IMR-90 (cell line): ENCODE measurements around the gene KIF20B. TPM values are rescaled to one million over a fixed set of nuclear protein-coding genes. Genes with fewer than 3 reads are reported as not detected.
A peak's percentile ranks its signal among the peaks of the same experiment; 100 is the strongest.

Experiments used
- ATAC-seq: fragments of 200-7000 bp; cut with Tn5 transposase; 2 replicates; pipeline ENCODE4 v1.9.1; 2020; ENCODE audit warnings: low read depth, mild to moderate bottlenecking, moderate library complexity
- BruUV-seq: library from RNA; stranded (reverse); fragments of 400-500 nt; replicated peaks from 2 replicates; lab custom pipeline; 2021; lab: Mats Ljungman, UMichigan
- CTCF ChIA-PET: fragments of 300-600 bp; formaldehyde crosslinking; extraction: SDS; loops from one replicate; lab custom pipeline; 2021; ENCODE audit warnings: antibody characterized with exemption; lab: Yijun Ruan, JAX
- POLR2A ChIA-PET: fragments of 300-600 bp; sonication (Branson Sonifier 250); formaldehyde crosslinking; loops from one replicate; lab custom pipeline; 2022; ENCODE audit warnings: antibody characterized with exemption; ENCODE audit not compliant: unreplicated experiment; lab: Charles Lee
- DNase-seq: peaks from one replicate; pipeline ENCODE4 v3.0.0; 2013
- H2AFZ ChIP-seq: replicated peaks from 2 replicates; pipeline ENCODE3; 2013; ENCODE audit warnings: low read length, mild to moderate bottlenecking; ENCODE audit not compliant: poor library complexity
- H2AK5ac ChIP-seq: 2 replicates; pipeline ENCODE4 v1.6.1; 2013; ENCODE audit warnings: low read depth, low read length, inconsistent platforms
- H2AK9ac ChIP-seq: replicated peaks from 2 replicates; pipeline ENCODE3; 2013; ENCODE audit warnings: mild to moderate bottlenecking, low read depth, low read length, moderate library complexity; ENCODE audit not compliant: poor library complexity
- H2BK120ac ChIP-seq: 2 replicates; pipeline ENCODE4 v1.6.1; 2013; ENCODE audit warnings: low read depth, low read length, inconsistent platforms
- H2BK15ac ChIP-seq: 3 replicates; pipeline ENCODE4 v1.6.1; 2013; ENCODE audit warnings: low read depth, low read length, inconsistent platforms
- H2BK20ac ChIP-seq: 2 replicates; pipeline ENCODE4 v1.6.1; 2013; ENCODE audit warnings: low read depth, mild to moderate bottlenecking, inconsistent platforms, low read length, moderate library complexity
- H2BK5ac ChIP-seq: 2 replicates; pipeline ENCODE4 v1.6.1; 2013; ENCODE audit warnings: mild to moderate bottlenecking, low read depth, low read length, inconsistent platforms; ENCODE audit not compliant: poor library complexity, severe bottlenecking
- H3K14ac ChIP-seq: replicated peaks from 2 replicates; pipeline ENCODE4 v1.6.1; 2013; ENCODE audit warnings: low read depth, low read length, inconsistent platforms
- H3K18ac ChIP-seq: 2 replicates; pipeline ENCODE4 v1.6.1; 2013; ENCODE audit warnings: low read depth, low read length, control low read depth
- H3K23ac ChIP-seq: 2 replicates; pipeline ENCODE4 v1.6.1; 2013; ENCODE audit warnings: low read depth, low read length, inconsistent platforms
- H3K27ac ChIP-seq: 2 replicates; pipeline ENCODE4 v1.5.1; 2013; ENCODE audit warnings: mild to moderate bottlenecking, control low read depth, low read length; ENCODE audit not compliant: insufficient read depth
- H3K27me3 ChIP-seq: 2 replicates; pipeline ENCODE4 v1.6.1; 2013; ENCODE audit warnings: low read length; ENCODE audit not compliant: control insufficient read depth, insufficient read depth
- H3K36me3 ChIP-seq: 2 replicates; pipeline ENCODE4 v1.6.1; 2013; ENCODE audit warnings: low read length, mixed read lengths; ENCODE audit not compliant: control insufficient read depth, insufficient read depth
- H3K4ac ChIP-seq: 2 replicates; pipeline ENCODE4 v1.6.1; 2013; ENCODE audit warnings: low read depth, low read length, inconsistent platforms
- H3K4me1 ChIP-seq: 2 replicates; pipeline ENCODE4 v1.6.1; 2013; ENCODE audit warnings: low read length, mixed read lengths; ENCODE audit not compliant: control insufficient read depth, insufficient read depth
- H3K4me2 ChIP-seq: 2 replicates; pipeline ENCODE4 v1.6.1; 2013; ENCODE audit warnings: low read depth, mild to moderate bottlenecking, control low read depth, low read length, moderate library complexity
- H3K4me3 ChIP-seq: 2 replicates; pipeline ENCODE4 v1.5.1; 2013; ENCODE audit warnings: low read depth, mild to moderate bottlenecking, control low read depth, low read length, moderate library complexity; ENCODE audit not compliant: insufficient read depth
- H3K56ac ChIP-seq: 2 replicates; pipeline ENCODE4 v1.6.1; 2013; ENCODE audit warnings: low read length, inconsistent platforms; ENCODE audit not compliant: insufficient read depth; ENCODE audit errors: extremely low read depth
- H3K79me1 ChIP-seq, 2 experiments: 2 replicates each; pipeline ENCODE4 v1.6.1; 2013; ENCODE audit warnings: low read length in 2 of 2, inconsistent platforms in 1 of 2, low read depth in 1 of 2
- H3K9ac ChIP-seq: 2 replicates; pipeline ENCODE4 v1.6.1; 2013; ENCODE audit warnings: low read depth, low read length, control low read depth
- H3K9me1 ChIP-seq: 2 replicates; pipeline ENCODE4 v1.6.1; 2013; ENCODE audit warnings: low read length, inconsistent platforms; ENCODE audit not compliant: insufficient read depth
- H3K9me3 ChIP-seq: 2 replicates; pipeline ENCODE4 v1.6.1; 2013; ENCODE audit warnings: low read length; ENCODE audit not compliant: control insufficient read depth, insufficient read depth
- H4K20me1 ChIP-seq: 2 replicates; pipeline ENCODE4 v1.6.1; 2013; ENCODE audit warnings: low read length, inconsistent platforms; ENCODE audit not compliant: insufficient read depth
- H4K5ac ChIP-seq: 2 replicates; pipeline ENCODE4 v1.6.1; 2013; ENCODE audit warnings: mild to moderate bottlenecking, low read depth, low read length, control low read depth
- H4K8ac ChIP-seq, 2 experiments: 2 replicates each; pipeline ENCODE4 v1.6.1; 2013; ENCODE audit warnings: low read depth in 2 of 2, low read length in 2 of 2, control low read depth in 1 of 2, inconsistent platforms in 1 of 2
- H4K91ac ChIP-seq: 2 replicates; pipeline ENCODE4 v1.6.1; 2013; ENCODE audit warnings: low read depth, low read length, inconsistent platforms; ENCODE audit not compliant: insufficient read depth
- ELK1 ChIP-seq: fragments of 150-350 bp; IDR thresholded peaks from 2 replicates; pipeline ENCODE4 v1.6.1; 2016; ENCODE audit warnings: low read depth, mild to moderate bottlenecking, low read length, moderate library complexity, borderline replicate concordance
- MAFK ChIP-seq: IDR thresholded peaks from 2 replicates; pipeline ENCODE4 v1.6.1; 2012; ENCODE audit warnings: low read depth, low read length, improper control_type of control experiment
- NFE2L2 ChIP-seq: fragments of 150-350 bp; IDR thresholded peaks from 2 replicates; pipeline ENCODE4 v1.6.1; 2016; ENCODE audit warnings: low read depth, mild to moderate bottlenecking, low read length
- WGBS, 2 experiments: methylation state at CpG; one replicate each; pipeline versions ENCODE4 v1.1.5 to v1.1.7; 2013; ENCODE audit warnings: missing lambda C conversion rate in 2 of 2; ENCODE audit not compliant: insufficient read length in 1 of 2; ENCODE audit errors: extremely low coverage in 2 of 2; 5-methylcytosine and 5-hydroxymethylcytosine counted together
- dilution Hi-C: fragments of 300-500 bp; cut with HindIII; formaldehyde crosslinking; loops from one replicate; pipeline ENCODE4 v1.14.3; 2018; ENCODE audit warnings: low sequenced_read_pairs; ENCODE audit not compliant: unreplicated experiment
- in situ Hi-C: fragments of 300-500 bp; cut with MboI; formaldehyde crosslinking; loops from 3 replicates; pipeline ENCODE4 v1.14.3; 2019; ENCODE audit warnings: low sequenced_read_pairs, inconsistent platforms, mixed read lengths
- intact Hi-C: fragments of 100-400 bp; cut with micrococcal nuclease; formaldehyde crosslinking; loops from 2 replicates; pipeline ENCODE4 v1.10.0; 2022
- polyA plus RNA-seq, 3 experiments: library from polyadenylated mRNA; depleted of rRNA; stranded (reverse); fragments of >200 nt; gene quantifications; 2 replicates each; pipeline ENCODE4 v1.2.3, GENCODE V29; 2012; ENCODE audit warnings: low replicate concordance in 1 of 3
- total RNA-seq: library from RNA; depleted of rRNA; stranded (reverse); fragments of >200 nt; gene quantifications from 2 replicates; pipeline ENCODE4 v1.2.3, GENCODE V29; 2012

KIF20B gene
- total and polyA plus RNA-seq, 2 of the 4 experiments (the other 2 are of a cell fraction), result 3.1 to 23.5 TPM

GRCh38 chr10:89799573-89799972, 98.2 kb downstream of the KIF20B start:
- BruUV-seq, result no TSS peak
- DNase-seq (no peak), ATAC-seq (no peak)
- Histone ChIP-seq H3K9ac (no peak overlapping the region), H3K4me3 (no peak overlapping the region), H3K9me1 (no peaks in the 10 kb centered on the region), H4K8ac (no peak overlapping the region), H3K9me3 (no peaks in the 10 kb centered on the region), H4K91ac (no peak overlapping the region), H3K56ac (no peak overlapping the region), H3K36me3 (no peaks in the 10 kb centered on the region), H2AK5ac (no peak overlapping the region), H3K4me1 (no peaks in the 10 kb centered on the region), H3K14ac (no peak overlapping the region), H3K18ac (no peak overlapping the region), H3K79me1 (no peaks in the 10 kb centered on the region), H4K20me1 (no peaks in the 10 kb centered on the region), H2BK15ac (no peak overlapping the region), H2BK20ac (no peak overlapping the region), H3K4me2 (no peak overlapping the region), H3K27me3 (no peaks in the 10 kb centered on the region; the same call in 1 of the 2 replicates), H2BK5ac (no peak overlapping the region), H2BK120ac (no peak overlapping the region), H3K27ac (no peak overlapping the region), H4K5ac (no peak overlapping the region), H3K4ac (no peak overlapping the region), H3K23ac (no peak overlapping the region), H2AK9ac (no peak overlapping the region), H2AFZ (no peak overlapping the region)
- in situ Hi-C loops, result loop anchor here (10.0 kb wide), 1 partner anchor 1065 kb away; no protein-coding TSS in a partner anchor
- ChIA-PET CTCF (no interaction called here), POLR2A (no interaction called here)
- dilution Hi-C loops, result no loop called here
- TF ChIP-seq NFE2L2 (peak; percentile 74), ELK1 (no peak), MAFK (peak; percentile 82)
- WGBS, 2 experiments, result no CpG with 5 or more reads among the region's 2 CpGs
- intact Hi-C loops, result loop anchor here (10.0 kb wide), 1 partner anchor 855 kb away; no protein-coding TSS in a partner anchor
